Measurements from ENCODE around the gene DEFB124.

Gene DEFB124

GRCh38 chr20:31425797-31426196 is 49.1 kb downstream of the DEFB124 start:
- no peak for DNase-seq (ENCODE audit: low spot score)

- no peak for DNase-seq (ENCODE audit: low spot score)
Measured at GRCh38 chr20:31418307-31418706, 56.6 kb downstream of the DEFB124 start.

GRCh38 chr20:31415653-31416052 is 59.3 kb downstream of the DEFB124 start:
- no peak for DNase-seq (ENCODE audit: low spot score)
